HL-60 (cell line): ENCODE data around the gene RAB11FIP3.

ENCODE experiments used
- DNase-seq, 2 experiments: peaks; one replicate each; pipeline ENCODE4 v3.0.0-alpha.2; 2010 to 2020; ENCODE audit warnings: low read depth in 1 of 2, low spot score in 1 of 2
- H3K27ac ChIP-seq: fragments of 250-450 bp; sonication (Bioruptor Pico); replicated peaks from 2 replicates; pipeline ENCODE4 v1.5.1; 2020; ENCODE audit warnings: mild to moderate bottlenecking, moderate library complexity
- H3K27me3 ChIP-seq: fragments of 250-450 bp; sonication (Bioruptor Pico); 2 replicates; pipeline ENCODE4 v1.5.1; 2021; ENCODE audit warnings: mild to moderate bottlenecking, moderate library complexity; ENCODE audit not compliant: insufficient read depth, poor library complexity, severe bottlenecking
- H3K4me3 ChIP-seq: replicated peaks from 2 replicates; pipeline ENCODE4 v1.5.1; 2011; ENCODE audit warnings: mild to moderate bottlenecking, control low read depth, low read length; ENCODE audit not compliant: insufficient read depth
- CTCF ChIP-seq: IDR thresholded peaks from one replicate; pipeline ENCODE4 v1.5.1; 2011; ENCODE audit warnings: low read length, control low read depth, inconsistent platforms; ENCODE audit not compliant: insufficient read depth
- GABPA ChIP-seq: IDR thresholded peaks from 2 replicates; pipeline ENCODE4 v1.6.1; 2012; ENCODE audit warnings: low read depth
- POLR2AphosphoS5 ChIP-seq: IDR thresholded peaks from 2 replicates; pipeline ENCODE4 v1.6.1; 2012; ENCODE audit warnings: low read depth
- SPI1 ChIP-seq: IDR thresholded peaks from 2 replicates; pipeline ENCODE4 v1.6.1; 2012; ENCODE audit warnings: low read depth, mild to moderate bottlenecking, borderline replicate concordance
- TF ChIP-seq, protein P1 (sequence below): IDR thresholded peaks from 2 replicates; pipeline ENCODE4 v1.6.1; 2012; ENCODE audit warnings: low read depth; ENCODE audit not compliant: insufficient replicate concordance

Gene RAB11FIP3

DNA sequence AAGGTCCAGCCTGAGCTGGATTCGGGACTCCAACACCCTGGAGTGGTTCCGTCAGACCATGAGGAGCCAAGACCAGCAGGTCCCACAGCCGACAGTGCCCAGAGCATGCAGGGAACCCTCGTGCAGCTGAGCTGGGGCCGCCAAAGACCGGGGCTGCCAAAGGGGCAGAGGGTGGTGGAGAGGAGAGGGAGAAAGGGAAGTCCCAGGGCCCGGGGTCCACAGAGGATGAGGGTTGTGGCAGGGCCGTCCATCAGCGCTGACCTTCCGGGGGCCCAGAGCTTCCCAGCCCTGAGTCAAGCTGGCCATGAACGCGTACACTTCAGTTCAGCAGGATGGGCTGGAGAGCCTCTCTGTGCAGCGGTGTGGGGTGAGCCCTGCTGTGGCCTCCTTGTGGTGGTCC, 95.4 kb downstream of the RAB11FIP3 start:
- Histone ChIP-seq H3K27ac (no peak overlapping the region), H3K4me3 (no peak overlapping the region), H3K27me3 (no peaks in the 10 kb centered on the region)
- no peak for DNase-seq
- TF ChIP-seq POLR2AphosphoS5 (no peak), GABPA (no peak), CTCF (no peak), SPI1 (no peak)
- TF ChIP-seq, protein P1, sequence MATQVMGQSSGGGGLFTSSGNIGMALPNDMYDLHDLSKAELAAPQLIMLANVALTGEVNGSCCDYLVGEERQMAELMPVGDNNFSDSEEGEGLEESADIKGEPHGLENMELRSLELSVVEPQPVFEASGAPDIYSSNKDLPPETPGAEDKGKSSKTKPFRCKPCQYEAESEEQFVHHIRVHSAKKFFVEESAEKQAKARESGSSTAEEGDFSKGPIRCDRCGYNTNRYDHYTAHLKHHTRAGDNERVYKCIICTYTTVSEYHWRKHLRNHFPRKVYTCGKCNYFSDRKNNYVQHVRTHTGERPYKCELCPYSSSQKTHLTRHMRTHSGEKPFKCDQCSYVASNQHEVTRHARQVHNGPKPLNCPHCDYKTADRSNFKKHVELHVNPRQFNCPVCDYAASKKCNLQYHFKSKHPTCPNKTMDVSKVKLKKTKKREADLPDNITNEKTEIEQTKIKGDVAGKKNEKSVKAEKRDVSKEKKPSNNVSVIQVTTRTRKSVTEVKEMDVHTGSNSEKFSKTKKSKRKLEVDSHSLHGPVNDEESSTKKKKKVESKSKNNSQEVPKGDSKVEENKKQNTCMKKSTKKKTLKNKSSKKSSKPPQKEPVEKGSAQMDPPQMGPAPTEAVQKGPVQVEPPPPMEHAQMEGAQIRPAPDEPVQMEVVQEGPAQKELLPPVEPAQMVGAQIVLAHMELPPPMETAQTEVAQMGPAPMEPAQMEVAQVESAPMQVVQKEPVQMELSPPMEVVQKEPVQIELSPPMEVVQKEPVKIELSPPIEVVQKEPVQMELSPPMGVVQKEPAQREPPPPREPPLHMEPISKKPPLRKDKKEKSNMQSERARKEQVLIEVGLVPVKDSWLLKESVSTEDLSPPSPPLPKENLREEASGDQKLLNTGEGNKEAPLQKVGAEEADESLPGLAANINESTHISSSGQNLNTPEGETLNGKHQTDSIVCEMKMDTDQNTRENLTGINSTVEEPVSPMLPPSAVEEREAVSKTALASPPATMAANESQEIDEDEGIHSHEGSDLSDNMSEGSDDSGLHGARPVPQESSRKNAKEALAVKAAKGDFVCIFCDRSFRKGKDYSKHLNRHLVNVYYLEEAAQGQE, result no peak

DNA sequence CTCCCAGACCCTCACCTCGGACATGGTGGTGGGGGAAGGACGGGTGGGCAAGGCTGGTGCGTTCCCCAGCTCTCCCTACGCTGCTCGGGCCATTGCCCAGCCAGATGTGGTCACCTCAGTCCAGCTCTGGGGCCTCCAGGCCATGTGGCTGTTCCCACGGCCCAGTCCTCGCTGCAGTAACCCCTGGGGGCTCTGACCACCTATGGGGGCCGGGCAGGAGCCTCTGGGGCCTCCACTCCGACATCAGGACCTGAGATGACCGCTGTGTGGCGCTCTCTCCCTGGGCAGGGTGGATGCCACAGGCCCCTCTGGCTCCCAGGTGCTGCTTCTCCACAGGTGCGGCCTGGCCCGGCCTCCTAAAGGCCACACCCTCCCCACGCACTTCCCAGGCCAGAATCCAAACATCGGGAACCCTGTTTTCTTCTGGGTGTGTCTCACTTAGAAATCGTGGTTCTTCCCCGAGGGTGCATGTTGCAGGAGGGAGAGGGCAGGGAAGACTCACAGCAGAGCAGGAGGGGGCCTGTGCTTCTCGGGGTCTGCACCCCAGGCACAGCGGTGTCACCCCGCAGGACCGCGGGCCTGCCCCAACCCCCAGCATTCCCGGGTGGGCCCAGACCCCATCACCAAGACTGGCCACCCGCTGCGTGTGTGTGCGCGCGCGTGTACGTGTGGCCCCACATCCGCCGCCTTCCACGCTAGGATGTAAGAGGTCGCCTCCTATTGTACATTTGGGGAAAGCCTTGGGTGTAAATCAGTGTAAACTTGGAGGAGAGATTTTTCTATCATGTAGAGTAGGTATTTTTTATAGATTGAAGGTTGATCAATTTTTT, 96.1 kb downstream of the RAB11FIP3 start:
- Histone ChIP-seq H3K27ac (no peak overlapping the region), H3K27me3 (no peaks in the 10 kb centered on the region), H3K4me3 (no peak overlapping the region)
- TF ChIP-seq CTCF, result no peak
- TF ChIP-seq GABPA, result no peak
- TF ChIP-seq POLR2AphosphoS5, result no peak
- TF ChIP-seq, protein P1, result no peak
- no peak for TF ChIP-seq SPI1
- no peak for DNase-seq

DNA sequence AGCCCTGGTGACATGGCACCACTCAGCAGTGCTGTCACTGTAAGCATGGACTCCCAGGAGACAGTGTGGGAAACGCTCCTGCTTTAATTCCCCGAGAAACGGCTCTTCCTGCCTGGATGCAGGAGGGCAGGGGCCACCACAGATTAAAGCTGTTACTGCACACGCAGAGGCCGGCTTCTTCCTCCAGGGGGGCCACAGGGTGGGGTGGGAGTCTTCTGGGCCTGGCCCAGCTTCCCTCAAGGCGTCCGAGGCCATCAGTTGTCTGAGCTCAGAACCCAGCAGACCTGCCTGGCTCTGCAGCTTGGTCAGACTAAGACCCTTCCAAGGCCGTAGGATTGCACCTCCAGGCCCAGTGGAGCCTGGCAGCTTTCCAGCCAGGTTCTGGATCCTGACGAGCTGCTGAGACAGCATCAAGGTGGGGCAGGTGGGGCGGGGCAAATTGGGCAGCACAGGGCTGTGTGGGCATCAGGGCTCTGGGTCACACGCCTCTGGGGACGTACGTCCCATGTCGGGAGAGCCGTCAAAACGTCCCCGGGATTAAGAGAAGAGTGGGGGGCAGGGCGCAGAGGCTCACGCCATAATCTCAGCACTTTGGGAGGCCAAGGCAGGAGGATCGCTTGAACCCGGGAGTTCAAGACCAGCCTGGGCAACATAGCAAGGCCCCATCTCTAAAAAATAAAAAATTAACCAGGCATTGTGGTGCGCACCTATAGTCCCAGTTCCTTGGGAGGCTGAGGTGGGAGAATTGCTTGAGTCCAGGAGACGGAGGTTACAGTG, 97.1 kb downstream of the RAB11FIP3 start:
- DNase-seq, result no peak
- no peak for TF ChIP-seq SPI1
- TF ChIP-seq CTCF, result no peak
- TF ChIP-seq POLR2AphosphoS5, result no peak; the same call in 1 of the 2 replicates
- TF ChIP-seq, protein P1, result no peak
- TF ChIP-seq GABPA, result no peak

More for the DNA sequence above, 97.1 kb downstream of the RAB11FIP3 start:
- H3K27ac ChIP-seq, result no peak overlapping the region
- H3K27me3 ChIP-seq, result no peaks in the 10 kb centered on the region
- H3K4me3 ChIP-seq, result no peak overlapping the region
